ENCODE results near the gene CFAP74.

CFAP74 gene

DNA sequence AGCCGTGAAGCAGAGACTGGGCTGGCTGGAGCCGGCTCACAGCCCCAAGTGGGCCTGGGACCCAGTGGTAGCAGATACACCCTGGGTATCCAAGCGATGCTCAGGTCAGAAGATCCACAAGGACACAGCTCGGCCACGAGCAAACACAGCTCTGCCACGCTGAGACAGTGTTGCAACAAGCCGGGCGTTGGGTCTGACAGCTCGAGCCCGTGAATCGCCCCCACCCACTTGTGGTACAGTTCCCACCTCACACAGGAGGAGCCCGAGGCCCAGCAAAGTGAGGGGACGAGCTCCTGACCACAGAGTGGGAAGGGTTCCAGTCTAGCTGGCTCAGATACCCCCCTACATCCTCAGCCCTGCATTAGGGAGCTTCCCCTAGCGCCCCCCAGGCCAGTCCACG is 37.7 kb upstream of the CFAP74 start:
- no peak for DNase-seq (ENCODE audit: extremely low read depth in 1 of 2, low read depth in 1 of 2)

DNA sequence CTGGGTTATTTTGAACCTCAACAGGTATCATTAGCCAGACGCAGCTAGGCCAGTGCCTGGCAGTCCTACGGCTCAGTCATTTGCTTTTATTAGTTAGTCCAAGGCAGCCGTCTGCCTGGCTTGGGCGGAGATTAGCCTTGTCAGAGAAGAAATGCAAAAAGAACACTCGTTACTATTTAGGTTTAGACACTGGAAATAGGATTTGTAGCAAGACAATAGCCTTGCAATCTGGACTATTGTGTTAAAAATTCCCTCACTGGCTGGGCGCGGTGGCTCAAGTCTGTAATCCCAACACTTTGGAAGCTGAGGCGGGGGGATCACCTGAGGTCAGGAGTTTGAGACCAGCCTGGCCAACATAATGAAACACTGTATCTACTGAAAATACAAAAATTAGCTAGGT is 35.7 kb upstream of the CFAP74 start:
- DNase-seq (ENCODE audit: extremely low read depth in 1 of 2, low read depth in 1 of 2): no peak

DNA sequence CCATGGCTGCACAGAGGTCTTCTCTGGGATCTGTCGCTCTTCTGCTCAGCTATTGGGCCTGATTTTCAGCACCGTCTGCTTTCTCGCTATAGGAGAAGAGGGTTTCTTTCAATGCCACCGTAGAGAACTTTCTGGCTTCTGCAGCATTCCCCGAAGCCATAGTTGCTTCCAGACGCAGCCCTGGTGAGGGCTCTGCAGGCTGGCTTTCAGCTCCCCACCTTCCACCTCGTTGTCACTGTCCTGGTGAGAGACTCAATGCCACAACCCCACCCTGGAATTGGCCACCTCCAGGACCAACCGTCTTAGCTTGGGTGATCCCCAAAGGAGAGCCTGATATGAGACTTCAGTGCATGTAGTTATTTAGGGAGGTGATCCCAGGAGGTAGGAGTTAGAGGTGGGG is 34.6 kb upstream of the CFAP74 start:
- no peak for DNase-seq (ENCODE audit: extremely low read depth in 1 of 2, low read depth in 1 of 2)

DNA sequence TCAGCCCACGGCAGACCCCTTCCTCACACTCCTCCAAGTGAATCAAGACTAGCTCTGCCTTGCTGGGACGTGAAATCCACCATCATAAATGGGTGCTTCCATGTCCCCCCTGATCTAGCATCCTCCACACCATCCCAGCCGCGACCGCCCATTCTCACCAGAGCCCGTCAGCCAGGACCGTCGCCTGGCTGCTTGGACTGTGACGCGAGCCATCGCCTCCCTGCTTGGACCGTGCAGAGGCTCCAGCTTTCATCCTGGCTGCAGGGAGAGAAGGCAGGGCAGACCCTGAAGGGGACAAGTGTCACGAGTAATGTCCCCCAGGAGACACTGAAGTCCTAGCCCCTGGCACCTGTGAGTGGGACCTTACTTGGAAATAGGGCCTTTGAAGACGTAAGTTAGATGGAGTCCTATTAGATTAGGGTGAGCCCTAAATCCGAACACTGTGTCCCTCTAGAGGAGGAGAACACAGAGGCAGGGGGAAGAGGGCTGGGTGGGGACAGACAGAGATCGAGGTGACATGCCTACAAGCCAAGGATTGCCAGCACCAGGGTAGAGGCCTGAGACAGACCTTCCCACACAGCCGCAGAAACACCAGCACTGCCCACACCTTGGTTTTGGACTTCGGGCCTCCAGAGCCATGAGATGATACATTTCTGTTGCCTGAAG is 33.9 kb upstream of the CFAP74 start:
- DNase-seq (ENCODE audit: extremely low read depth in 1 of 2, low read depth in 1 of 2): no peak

DNA sequence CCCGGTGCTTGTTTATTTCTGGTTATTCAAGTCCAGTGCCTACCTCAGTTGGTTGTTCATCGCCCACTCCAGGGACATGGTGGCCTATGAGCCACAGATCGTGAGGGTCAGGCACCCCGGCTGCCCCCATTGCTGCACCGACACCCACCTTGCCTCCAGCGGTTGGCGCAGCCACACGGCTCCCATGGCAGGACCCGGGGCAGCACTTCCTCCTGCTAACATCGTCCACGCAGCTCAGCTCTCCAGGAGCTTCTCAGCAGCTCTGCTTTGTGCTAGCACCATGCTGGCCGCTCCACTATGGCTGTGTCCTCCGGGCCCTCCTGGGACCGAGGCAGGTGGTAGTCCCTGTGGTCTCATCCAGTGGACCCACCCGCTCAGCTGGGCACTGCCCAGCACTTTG is 32.7 kb upstream of the CFAP74 start:
- no peak for DNase-seq (ENCODE audit: extremely low read depth in 1 of 2, low read depth in 1 of 2)

DNA sequence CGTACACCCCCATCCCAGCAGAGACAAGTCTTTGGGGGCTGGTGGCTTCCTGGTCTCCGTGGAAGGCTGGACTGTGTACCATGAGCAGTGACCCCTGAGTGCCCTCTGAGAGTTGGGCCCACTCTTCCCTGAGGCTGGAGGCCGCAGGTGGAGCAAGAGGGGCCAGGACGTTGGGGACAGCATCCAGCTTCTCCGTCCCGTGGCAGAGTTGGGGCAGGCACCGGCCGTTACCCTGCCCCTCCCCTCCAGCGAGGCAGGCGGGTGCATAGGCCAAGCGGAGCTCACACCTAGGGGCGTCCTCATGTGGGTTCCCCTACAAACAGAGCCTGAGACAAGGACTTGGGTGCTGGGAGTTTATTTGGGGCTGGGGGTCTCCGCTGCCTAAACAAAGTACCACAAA is 29.6 kb upstream of the CFAP74 start:
- no peak for DNase-seq (ENCODE audit: extremely low read depth in 1 of 2, low read depth in 1 of 2)

DNA sequence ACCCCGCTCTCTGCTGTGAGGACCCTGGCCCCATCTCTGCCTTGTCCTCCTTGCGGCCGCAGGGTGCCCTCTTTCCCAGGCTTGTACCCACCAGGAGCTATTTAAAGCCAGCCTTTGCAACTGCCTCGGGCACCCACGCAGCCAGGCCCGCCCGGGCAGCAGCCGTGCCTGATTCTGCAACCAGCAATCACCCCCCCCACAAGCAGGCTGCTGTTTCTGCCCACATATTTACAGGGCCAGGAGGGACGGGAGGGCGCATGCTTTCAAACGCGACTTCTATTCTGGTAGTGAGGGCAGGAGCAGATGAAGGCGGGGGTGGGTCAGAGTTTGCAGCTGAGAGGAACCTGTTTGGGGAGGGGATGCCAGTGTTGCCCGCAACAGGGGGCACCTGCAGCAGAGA is 29.2 kb upstream of the CFAP74 start:
- DNase-seq (ENCODE audit: extremely low read depth in 1 of 2, low read depth in 1 of 2): no peak

DNA sequence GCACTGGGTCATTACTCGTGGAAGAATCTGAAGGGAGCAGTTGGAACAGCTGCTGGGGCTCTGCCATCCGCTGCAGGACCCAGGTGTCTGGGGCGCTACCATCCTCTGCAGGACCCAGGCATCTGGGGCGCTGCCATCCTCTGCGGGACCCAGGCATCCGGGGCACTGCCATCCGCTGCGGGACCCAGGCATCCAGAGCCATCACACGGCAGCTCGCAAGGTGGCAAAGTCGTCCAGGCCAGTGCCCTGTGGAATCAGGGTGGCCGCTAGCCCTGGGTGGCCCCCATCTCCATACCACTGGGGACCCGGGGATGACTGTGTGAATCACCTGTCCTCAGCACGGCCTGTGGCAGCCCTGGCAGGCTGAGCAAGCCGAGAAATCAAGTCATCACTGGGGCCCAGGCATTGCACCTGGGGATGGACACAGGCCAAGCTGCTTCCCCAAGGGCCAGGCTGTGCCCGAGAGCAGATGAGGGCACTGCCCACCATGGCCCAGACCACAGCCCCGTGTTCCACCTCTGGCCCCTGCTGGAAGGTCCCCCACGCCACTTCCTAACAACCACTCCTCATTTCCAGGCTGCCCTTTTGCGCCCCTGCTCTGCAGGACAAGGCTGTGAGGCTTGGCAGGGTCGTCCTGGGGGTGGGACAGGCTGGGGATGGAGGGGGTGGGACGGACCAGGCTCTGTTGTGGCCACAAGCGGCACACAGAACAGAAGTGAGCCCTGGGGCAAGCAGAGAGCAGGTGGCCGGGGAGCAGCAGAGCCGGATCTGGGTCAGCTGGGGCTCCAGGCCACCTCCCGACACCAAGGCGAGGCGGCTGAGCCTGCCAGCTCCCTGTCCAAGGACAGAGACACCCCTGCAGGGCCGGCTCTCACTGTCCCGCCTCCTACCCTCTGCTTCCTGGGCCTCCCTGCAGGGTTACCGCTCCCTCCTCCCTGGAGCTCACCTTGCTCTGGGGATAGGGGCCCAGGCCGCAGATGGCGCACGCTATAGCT is 28.3 kb upstream of the CFAP74 start:
- no peak for DNase-seq (ENCODE audit: extremely low read depth in 1 of 2, low read depth in 1 of 2)

DNA sequence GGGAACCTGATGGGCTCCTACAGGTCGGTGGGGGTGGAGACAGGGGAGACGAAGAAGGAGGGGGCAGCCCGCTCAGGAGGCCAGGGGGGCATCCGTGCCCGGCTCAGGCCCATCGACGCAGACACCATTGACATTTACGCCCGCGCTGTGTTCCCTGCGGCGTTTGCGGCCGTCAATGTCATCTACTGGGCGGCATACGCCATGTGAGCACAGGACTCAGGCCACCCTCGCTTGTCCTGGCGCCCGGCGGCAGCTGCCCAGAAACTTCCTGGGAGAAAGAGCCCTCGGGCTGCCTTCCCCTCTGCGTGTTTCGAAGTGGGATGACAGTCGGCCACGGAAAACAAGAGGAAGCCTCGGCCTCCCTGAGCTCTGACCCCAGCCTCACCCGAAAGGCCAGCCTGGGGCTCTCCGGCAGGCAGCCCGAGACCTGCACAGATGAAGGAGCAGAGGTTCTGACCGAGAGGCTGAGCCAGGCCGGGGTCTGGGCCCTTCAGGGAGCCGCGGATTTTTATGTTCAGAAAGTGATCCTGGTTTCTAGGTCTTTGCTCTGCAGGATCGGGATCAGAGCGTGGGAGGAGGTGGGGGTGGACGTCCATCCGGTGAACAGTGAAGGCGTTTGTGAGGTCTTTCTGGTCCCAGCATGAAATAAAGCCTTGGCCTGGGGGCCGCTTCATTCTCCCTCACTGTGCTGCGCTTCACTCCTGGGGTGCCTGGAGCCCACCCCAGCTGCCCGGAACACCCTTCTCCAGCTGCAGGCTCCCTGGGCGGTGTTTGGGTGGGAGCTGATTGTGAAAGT is 26.7 kb upstream of the CFAP74 start:
- DNase-seq (ENCODE audit: extremely low read depth in 1 of 2, low read depth in 1 of 2): no peak

DNA sequence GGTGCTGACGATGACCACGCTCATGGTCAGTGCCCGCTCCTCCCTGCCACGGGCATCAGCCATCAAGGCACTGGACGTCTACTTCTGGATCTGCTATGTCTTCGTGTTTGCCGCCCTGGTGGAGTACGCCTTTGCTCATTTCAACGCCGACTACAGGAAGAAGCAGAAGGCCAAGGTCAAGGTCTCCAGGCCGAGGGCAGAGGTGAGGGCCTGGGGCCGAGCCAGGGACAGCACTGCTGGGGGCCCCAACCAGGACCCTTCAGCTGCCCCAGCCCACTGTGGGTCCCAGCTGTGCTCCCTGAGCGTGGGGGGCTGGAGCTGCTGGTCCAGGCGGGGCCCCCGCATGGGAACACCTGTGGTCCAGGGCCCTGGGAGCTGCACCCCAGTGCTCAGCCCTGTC is 26.0 kb upstream of the CFAP74 start:
- DNase-seq (ENCODE audit: extremely low read depth in 1 of 2, low read depth in 1 of 2): no peak

DNA sequence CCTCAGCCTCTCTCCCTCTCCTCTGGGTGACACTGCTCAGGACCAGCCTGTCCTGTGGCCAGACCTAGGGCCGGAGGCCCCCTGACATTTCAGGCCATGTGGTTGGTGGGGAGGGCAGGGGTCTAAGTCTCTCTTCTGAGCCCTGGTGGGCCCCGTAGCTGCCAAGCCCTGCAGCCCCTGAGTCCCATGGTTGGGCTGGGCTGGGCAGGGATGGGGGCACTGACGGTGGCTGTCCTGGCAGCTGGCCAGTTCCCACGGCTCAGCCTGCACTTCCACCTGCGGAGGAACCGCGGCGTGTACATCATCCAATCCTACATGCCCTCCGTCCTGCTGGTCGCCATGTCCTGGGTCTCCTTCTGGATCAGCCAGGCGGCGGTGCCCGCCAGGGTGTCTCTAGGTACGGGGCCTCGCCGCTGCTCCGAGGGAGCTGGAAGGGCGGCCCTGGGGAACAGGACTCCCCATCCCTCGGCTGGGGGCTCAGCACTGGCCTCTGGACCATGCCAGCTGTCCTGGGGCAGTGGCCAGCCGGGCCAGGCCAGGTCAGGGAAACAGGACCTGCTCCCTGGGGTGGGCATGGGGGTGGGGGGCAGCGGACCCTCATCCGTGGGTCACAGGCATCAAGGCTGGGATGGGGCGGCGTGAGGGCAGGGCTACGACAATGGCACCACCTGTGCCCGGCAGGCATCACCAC is 25.4 kb upstream of the CFAP74 start:
- DNase-seq (ENCODE audit: extremely low read depth in 1 of 2, low read depth in 1 of 2): no peak

DNA sequence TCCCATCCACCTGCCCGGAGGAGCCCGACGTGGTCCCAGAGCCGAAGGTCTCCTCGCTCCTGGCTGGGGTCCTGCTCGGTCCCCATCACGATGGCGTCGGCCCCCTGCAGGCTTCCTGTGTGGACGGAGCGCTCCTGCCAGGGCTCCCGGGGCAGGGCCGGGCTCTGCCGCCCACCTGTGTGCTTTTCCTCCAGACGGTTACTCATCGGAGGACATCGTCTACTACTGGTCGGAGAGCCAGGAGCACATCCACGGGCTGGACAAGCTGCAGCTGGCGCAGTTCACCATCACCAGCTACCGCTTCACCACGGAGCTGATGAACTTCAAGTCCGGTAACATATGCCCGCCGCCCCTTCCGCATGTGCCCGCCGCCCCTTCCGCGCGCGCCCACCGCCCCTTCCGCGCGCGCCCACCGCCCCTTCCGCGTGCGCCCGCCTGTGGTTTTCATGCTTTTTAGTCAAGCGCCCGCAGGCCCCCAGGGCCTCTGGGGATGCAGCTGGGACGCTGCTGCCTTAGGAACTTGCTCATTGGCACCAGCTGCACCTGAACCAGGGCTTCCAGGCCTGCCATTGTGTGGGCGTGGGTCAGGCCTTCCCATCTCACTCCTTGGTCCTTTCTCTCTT is 24.5 kb upstream of the CFAP74 start:
- no peak for DNase-seq (ENCODE audit: extremely low read depth in 1 of 2, low read depth in 1 of 2)

DNA sequence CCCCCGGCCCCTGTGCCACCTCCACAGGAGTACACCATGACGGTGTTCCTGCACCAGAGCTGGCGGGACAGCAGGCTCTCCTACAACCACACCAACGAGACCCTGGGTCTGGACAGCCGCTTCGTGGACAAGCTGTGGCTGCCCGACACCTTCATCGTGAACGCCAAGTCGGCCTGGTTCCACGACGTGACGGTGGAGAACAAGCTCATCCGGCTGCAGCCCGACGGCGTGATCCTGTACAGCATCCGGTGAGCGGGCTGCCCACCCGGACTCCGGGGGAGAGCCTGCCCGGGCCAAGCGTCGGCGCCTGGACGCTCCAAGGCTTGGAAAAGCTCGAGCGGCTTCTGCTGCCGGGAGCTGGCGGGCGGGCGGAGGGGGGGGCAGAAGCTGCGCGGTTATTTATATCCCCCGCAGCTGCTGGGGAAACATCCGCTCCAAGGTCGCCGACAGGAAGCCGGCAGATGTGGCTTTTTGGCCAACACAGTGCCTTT is 21.9 kb upstream of the CFAP74 start:
- no peak for DNase-seq (ENCODE audit: extremely low read depth in 1 of 2, low read depth in 1 of 2)

DNA sequence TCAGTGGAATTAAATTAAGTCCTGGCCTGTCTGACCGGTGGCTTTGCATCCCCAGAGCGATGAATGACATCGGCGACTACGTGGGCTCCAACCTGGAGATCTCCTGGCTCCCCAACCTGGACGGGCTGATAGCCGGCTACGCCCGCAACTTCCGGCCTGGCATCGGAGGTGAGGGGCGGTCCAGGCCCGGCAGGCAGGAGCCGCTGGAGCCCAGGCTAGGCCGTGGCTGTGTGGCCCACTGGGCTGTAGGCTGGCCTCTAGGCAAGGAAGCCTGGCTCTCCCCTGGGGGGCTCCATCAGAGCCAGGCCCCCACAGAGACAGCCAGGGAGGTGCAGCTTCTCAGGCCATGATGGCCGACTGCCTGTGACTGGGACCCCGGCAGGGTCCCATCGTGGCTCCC is 21.3 kb upstream of the CFAP74 start:
- no peak for DNase-seq (ENCODE audit: extremely low read depth in 1 of 2, low read depth in 1 of 2)

DNA sequence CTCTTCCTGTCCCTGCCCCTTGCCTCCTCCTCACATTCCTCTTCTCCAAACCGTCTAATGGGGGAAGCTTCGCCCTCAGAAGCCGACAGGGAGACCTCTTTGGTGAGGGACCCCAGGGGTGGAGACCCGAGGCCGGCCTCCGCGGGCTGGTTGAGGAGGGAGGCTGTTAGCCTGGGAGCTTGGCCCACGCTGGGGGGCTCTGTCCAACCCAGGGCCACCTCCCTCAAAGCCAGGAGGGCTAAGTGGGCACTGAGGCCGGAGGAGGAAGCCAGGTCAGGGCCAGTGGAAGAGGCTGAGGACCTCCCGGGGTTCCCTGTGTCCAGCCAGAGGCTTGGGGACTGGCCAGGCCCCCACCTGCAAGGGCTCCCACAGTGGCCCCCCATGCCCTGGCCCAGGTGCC is 20.9 kb upstream of the CFAP74 start:
- no peak for DNase-seq (ENCODE audit: extremely low read depth in 1 of 2, low read depth in 1 of 2)

DNA sequence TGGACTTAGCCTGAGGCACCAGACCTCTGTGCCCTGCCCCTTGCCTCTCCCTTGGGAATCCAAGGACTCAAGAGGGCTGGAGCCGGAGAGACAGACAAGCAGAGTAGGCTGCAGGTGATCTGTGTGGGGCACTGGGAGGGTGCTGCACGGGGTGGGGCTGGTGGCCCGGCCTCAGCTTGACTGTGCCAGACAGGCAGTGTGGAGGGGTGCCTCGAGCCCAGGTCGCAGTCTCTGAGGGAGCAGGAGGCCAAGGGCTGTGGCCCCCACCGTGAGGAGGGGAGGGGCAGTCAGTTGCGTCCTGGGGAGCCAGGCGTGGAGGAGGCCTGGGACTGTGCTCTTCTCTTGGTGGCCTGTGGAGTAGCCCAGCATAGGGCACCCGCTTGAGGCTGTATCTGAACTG is 19.6 kb upstream of the CFAP74 start:
- no peak for DNase-seq (ENCODE audit: extremely low read depth in 1 of 2, low read depth in 1 of 2)

DNA sequence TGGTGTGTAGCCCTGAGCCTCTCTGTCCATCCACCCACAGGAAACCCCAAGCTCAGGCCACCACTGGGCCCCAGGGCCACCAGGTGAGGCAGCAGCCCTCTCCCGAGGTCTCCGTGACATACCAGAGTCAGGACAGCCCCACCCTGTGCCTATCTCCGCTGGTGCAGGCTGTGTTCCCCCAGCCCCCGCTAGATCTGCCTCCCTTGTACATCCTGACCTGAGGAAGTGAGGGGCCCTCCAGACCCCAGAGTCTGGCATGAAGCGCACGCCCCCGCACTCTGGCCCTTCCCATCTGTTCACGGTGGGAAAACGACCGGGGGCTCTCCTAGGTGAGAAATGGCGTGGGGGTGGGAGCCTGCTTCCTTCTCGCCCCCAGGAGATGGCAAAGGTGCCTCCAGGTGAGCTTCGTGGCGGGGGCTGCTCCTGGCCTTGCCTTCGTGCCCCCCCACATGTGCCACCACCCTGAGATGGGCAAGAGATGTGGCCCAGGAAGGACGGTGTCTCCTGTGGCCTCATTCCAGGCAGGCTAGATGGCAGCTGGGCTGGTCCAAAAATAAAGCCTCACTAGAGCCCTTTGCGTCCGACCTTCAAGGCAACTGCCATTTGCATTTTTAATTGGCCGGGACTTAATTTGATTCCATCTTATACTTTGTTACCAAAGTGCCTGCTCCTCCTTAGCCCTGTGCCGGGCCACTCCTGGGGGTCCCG is 18.6 kb upstream of the CFAP74 start:
- DNase-seq (ENCODE audit: extremely low read depth in 1 of 2, low read depth in 1 of 2): no peak

DNA sequence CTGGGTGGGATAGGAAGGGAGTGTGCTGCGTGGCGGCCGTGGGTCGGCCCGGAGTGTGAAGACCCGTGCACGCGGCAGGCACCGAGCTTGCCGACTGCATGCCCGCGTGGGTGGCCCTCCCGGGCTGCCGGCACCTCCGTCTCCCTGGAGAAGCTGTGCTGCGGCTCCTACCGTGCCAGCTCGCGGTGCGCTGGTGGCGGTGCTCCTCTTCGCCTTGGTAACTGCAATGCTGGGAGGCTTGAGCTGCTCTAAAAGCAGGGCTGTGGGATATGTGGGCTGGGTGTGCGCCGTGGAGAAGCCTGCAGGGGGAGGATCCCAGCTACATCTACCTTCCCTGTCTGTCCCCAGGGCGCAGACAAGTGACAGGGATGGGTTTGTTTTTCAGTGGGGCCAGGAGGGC is 18.0 kb upstream of the CFAP74 start:
- no peak for DNase-seq (ENCODE audit: extremely low read depth in 1 of 2, low read depth in 1 of 2)

DNA sequence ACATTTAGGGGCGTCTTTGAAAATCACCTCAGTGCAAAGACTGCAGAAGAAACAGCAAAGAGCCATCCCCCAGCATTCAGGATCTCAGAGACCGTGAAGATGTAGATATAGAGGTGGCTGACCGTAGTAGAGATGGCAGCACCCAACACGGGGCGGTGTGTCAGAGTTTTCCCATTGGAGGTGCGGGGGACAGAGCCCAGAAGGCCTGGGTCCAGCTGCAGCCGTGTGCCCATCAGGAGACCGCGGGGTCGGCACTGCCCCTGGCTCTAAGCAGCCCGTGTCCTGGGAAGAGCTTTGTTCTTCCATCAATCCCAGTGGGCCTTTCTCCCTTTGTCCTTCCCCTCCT is 16.7 kb upstream of the CFAP74 start:
- no peak for DNase-seq (ENCODE audit: extremely low read depth in 1 of 2, low read depth in 1 of 2)

Data from stimulated activated CD8-positive, alpha-beta memory T cell treated with anti-CD3 and anti-CD28 coated beads, Interleukin-7, amount 100 ng/mL, for 48 hours (primary cell).